ENCODE measurements around the gene VPS35L.
A peak's percentile ranks its signal among the peaks of the same experiment; 100 is the strongest.

The VPS35L gene

GRCh38 chr16:19601083-19601976, 45.8 kb downstream of the VPS35L start:
- DNase-seq (ENCODE audit: low spot score), result peak; percentile 41
- TF ChIP-seq CTCF (IDR thresholded peaks at IDR 0.05; ENCODE audit: borderline replicate concordance, control extremely low read depth, extremely low read depth, insufficient read depth, missing control alignments), result peak; percentile 48
- in situ Hi-C loops (cut with MboI; ENCODE audit: low sequenced_read_pairs, unreplicated experiment), result no loop called here

GRCh38 chr16:19604911-19605310, 49.4 kb downstream of the VPS35L start:
- TF ChIP-seq CTCF (IDR thresholded peaks at IDR 0.05; ENCODE audit: borderline replicate concordance, control extremely low read depth, extremely low read depth, insufficient read depth, missing control alignments), result no peak
- no peak for DNase-seq (ENCODE audit: low spot score)
- in situ Hi-C loops (cut with MboI; ENCODE audit: low sequenced_read_pairs, unreplicated experiment), result no loop called here

- in situ Hi-C loops (cut with MboI; ENCODE audit: low sequenced_read_pairs, unreplicated experiment), result no loop called here
- DNase-seq (ENCODE audit: low spot score), result no peak
- no peak for TF ChIP-seq CTCF (IDR thresholded peaks at IDR 0.05; ENCODE audit: borderline replicate concordance, control extremely low read depth, extremely low read depth, insufficient read depth, missing control alignments)
Measured at GRCh38 chr16:19605701-19606100, 50.2 kb downstream of the VPS35L start.

DNA sequence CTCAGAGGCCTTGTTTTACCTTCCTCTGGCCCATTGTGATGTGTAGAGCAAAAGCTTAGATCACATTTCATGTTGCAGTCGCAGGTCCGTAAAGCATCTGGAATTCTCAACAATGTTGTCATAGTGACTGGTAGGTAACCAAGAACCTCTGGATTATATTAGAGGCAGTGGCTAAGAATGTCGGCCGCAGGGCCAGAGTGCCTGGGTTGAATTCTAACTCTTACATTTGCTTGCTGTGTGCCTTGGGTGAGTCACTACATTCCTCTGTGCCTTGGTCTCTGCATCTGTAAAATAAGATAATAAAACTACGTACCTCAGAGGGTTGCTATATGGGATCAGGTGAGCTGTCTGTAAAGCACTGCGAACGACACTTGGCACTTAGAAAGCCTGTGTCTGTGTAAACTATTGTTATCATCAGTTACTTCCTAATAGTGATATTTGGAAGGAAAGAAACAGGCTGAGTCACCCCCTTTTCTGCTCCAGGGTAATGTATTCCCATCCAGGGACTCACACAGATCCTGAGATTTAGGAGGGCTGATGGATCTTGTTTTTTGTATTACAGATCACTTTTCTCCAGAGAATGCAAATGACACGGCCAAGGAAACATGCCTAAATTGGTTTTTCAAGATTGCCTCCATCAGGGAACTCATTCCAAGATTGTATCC, 52.2 kb downstream of the VPS35L start:
- in situ Hi-C loops (cut with MboI; ENCODE audit: low sequenced_read_pairs, unreplicated experiment), result no loop called here
- TF ChIP-seq CTCF (IDR thresholded peaks at IDR 0.05; ENCODE audit: borderline replicate concordance, control extremely low read depth, extremely low read depth, insufficient read depth, missing control alignments), result no peak
- DNase-seq (ENCODE audit: low spot score), result no peak

DNA sequence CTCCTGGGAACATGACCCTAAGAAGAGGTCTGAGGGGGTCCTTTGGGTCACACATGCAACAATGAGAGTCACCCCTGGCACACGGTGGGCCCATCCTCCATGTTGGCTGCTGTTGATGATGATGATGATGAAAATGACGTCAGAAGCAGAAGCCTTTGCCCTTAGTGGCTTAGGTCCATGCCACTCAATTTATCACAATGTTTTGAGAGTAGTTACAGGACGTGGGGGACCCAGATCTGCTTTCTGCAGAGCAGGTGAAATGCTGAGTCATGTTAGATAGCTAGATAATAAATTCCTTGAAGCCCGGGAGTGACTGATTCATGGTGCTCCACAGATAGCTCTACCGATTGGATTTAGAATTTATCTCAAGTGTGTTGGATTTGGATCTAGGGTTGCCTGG, 53.9 kb downstream of the VPS35L start:
- no peak for TF ChIP-seq CTCF (IDR thresholded peaks at IDR 0.05; ENCODE audit: borderline replicate concordance, control extremely low read depth, extremely low read depth, insufficient read depth, missing control alignments)
- no peak for DNase-seq (ENCODE audit: low spot score)
- in situ Hi-C loops (cut with MboI; ENCODE audit: low sequenced_read_pairs, unreplicated experiment), result no loop called here

DNA sequence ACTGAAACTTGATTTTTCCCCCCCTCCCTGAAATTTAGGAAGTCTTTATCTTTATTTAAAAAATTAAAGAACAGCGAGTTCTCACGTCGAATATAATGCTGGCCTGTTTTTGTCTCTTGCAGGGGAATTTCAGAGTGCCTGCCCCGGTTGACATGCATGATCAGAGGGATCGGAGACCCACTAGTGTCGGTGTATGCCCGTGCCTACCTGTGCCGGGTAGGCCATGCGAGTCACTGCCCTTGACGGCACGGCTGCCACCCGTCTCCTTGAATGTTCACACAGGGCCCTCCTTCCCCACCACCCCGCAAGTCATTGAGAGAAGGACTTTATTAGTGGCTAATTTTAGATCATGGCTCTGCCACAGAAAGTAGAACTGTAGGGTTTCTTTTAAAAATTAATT, 54.7 kb downstream of the VPS35L start:
- in situ Hi-C loops (cut with MboI; ENCODE audit: low sequenced_read_pairs, unreplicated experiment), result no loop called here
- DNase-seq (ENCODE audit: low spot score), result no peak
- TF ChIP-seq CTCF (IDR thresholded peaks at IDR 0.05; ENCODE audit: borderline replicate concordance, control extremely low read depth, extremely low read depth, insufficient read depth, missing control alignments), result no peak
